Trophoblast cell (in vitro differentiated cells and primary cell): ENCODE results near the gene SELENOH.
A peak's percentile ranks its signal among the peaks of the same experiment; 100 is the strongest.

Experiments used
- DNase-seq, 2 donors: peaks; one replicate each; pipeline ENCODE4 v3.0.0-alpha.2; 2016
- H2AFZ ChIP-seq: 2 replicates; pipeline ENCODE4 v1.6.1; 2013; ENCODE audit warnings: low read length, moderate library complexity, mild to moderate bottlenecking; ENCODE audit not compliant: insufficient read depth, poor library complexity
- H2AK5ac ChIP-seq: 2 replicates; pipeline ENCODE4 v1.6.1; 2013; ENCODE audit warnings: mild to moderate bottlenecking, low read length
- H2BK120ac ChIP-seq: 2 replicates; pipeline ENCODE4 v1.6.1; 2013; ENCODE audit warnings: low read length, mild to moderate bottlenecking, moderate library complexity; ENCODE audit not compliant: insufficient read depth, poor library complexity
- H2BK12ac ChIP-seq: 2 replicates; pipeline ENCODE4 v1.6.1; 2013; ENCODE audit warnings: mild to moderate bottlenecking, low read length, moderate library complexity
- H2BK5ac ChIP-seq: 2 replicates; pipeline ENCODE4 v1.6.1; 2013; ENCODE audit warnings: low read length, low read depth, moderate library complexity, mild to moderate bottlenecking; ENCODE audit not compliant: poor library complexity
- H3K14ac ChIP-seq: 2 replicates; pipeline ENCODE4 v1.6.1; 2013; ENCODE audit warnings: mild to moderate bottlenecking, low read length
- H3K18ac ChIP-seq: 2 replicates; pipeline ENCODE4 v1.6.1; 2013; ENCODE audit warnings: mild to moderate bottlenecking, low read length
- H3K23ac ChIP-seq: 2 replicates; pipeline ENCODE4 v1.6.1; 2013; ENCODE audit warnings: low read length
- H3K27ac ChIP-seq: 2 replicates; pipeline ENCODE4 v1.5.1; 2013; ENCODE audit warnings: low read depth, mild to moderate bottlenecking, inconsistent platforms, low read length, moderate library complexity
- H3K27me3 ChIP-seq: 2 replicates; pipeline ENCODE4 v1.6.1; 2013; ENCODE audit warnings: inconsistent platforms, mild to moderate bottlenecking, low read length, moderate library complexity; ENCODE audit not compliant: insufficient read depth
- H3K36me3 ChIP-seq, 2 experiments: 1 replicate in 1 of 2; 2 replicates in 1 of 2; pipeline ENCODE4 v1.6.1; 2013; ENCODE audit warnings: low read length in 2 of 2, mild to moderate bottlenecking in 2 of 2, moderate library complexity in 1 of 2; ENCODE audit not compliant: insufficient read depth in 2 of 2, control insufficient read depth in 1 of 2
- H3K4ac ChIP-seq: 2 replicates; pipeline ENCODE4 v1.6.1; 2013; ENCODE audit warnings: low read depth, mild to moderate bottlenecking, low read length, moderate library complexity
- H3K4me1 ChIP-seq, 2 experiments: 1 replicate in 1 of 2; 2 replicates in 1 of 2; pipeline ENCODE4 v1.6.1; 2013; ENCODE audit warnings: low read length in 2 of 2, mild to moderate bottlenecking in 2 of 2, moderate library complexity in 1 of 2; ENCODE audit not compliant: insufficient read depth in 2 of 2, control insufficient read depth in 1 of 2
- H3K4me2 ChIP-seq: 2 replicates; pipeline ENCODE4 v1.6.1; 2013; ENCODE audit warnings: inconsistent platforms, mild to moderate bottlenecking, low read length, moderate library complexity
- H3K4me3 ChIP-seq: 2 replicates; pipeline ENCODE4 v1.5.1; 2013; ENCODE audit warnings: mild to moderate bottlenecking, low read depth, low read length, inconsistent platforms
- H3K79me1 ChIP-seq: one replicate; pipeline ENCODE4 v1.6.1; 2013; ENCODE audit warnings: low read length
- H3K79me2 ChIP-seq: 2 replicates; pipeline ENCODE4 v1.6.1; 2013; ENCODE audit warnings: low read length, mild to moderate bottlenecking; ENCODE audit not compliant: control insufficient read depth, insufficient read depth, poor library complexity
- H3K9ac ChIP-seq: 2 replicates; pipeline ENCODE4 v1.6.1; 2013; ENCODE audit warnings: mild to moderate bottlenecking, low read length
- H3K9me3 ChIP-seq: 2 replicates; pipeline ENCODE4 v1.6.1; 2013; ENCODE audit warnings: low read depth, mild to moderate bottlenecking, control low read depth, inconsistent platforms, low read length; ENCODE audit not compliant: insufficient read depth
- H4K12ac ChIP-seq: 2 replicates; pipeline ENCODE4 v1.6.1; 2013; ENCODE audit warnings: low read depth, mild to moderate bottlenecking, low read length, moderate library complexity
- H4K8ac ChIP-seq: 2 replicates; pipeline ENCODE4 v1.6.1; 2013; ENCODE audit warnings: low read depth, mild to moderate bottlenecking, low read length, moderate library complexity
- H4K91ac ChIP-seq: one replicate; pipeline ENCODE4 v1.6.1; 2013; ENCODE audit warnings: low read depth, mild to moderate bottlenecking, low read length, moderate library complexity
- WGBS: extraction: QIAGEN DNeasy Blood & Tissue Kit; methylation state at CpG from one replicate; pipeline ENCODE4 v1.1.7; 2013; ENCODE audit warnings: missing lambda C conversion rate; ENCODE audit not compliant: insufficient read length, insufficient coverage; ENCODE audit errors: extremely low coverage; 5-methylcytosine and 5-hydroxymethylcytosine counted together

The SELENOH gene

DNA sequence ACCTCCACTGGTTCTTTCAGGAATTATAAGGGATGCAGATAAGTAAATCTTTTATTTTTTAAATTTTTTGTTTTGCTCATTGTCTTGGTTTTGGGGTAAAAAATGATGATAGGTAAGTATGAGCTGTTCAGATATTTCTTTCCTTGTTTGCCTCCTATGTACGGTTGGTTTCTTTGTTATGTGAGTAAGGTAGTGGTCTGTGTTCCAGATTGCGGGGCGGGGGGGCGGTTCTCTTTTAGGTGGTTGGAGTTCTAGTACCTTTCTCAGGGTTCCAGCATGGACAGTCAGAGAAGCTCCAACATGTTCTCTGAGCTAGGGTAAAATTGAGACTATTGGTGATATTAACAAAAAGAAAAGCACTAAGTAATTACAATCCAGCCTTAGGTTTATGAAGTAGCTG lies 22.7 kb downstream of the SELENOH start:
- H4K12ac ChIP-seq, result no peak overlapping the region
- H3K4ac ChIP-seq, result peak overlapping the region; percentile 95
- H3K9me3 ChIP-seq, result no peaks in the 10 kb centered on the region
- no peak overlapping the region for H2BK12ac ChIP-seq
- H3K4me3 ChIP-seq, result no peak overlapping the region
- peak overlapping the region; percentile 77 for H3K4me2 ChIP-seq
- no peak overlapping the region for H4K91ac ChIP-seq
- H2AFZ ChIP-seq, result no peak overlapping the region
- no peak overlapping the region for H3K14ac ChIP-seq
- no CpG with 5 or more reads among the region's 4 CpGs for WGBS
- peaks cover 0 to 5% of the 10 kb centered on the region in 2 experiments for H3K36me3 ChIP-seq
- no peak for DNase-seq
- no peak overlapping the region for H2BK120ac ChIP-seq
- no peak overlapping the region for H4K8ac ChIP-seq
- H3K27ac ChIP-seq, result no peak overlapping the region
- no peak overlapping the region for H3K9ac ChIP-seq
- H2AK5ac ChIP-seq, result no peak overlapping the region
- H3K79me2 ChIP-seq, result peaks cover 24% of the 10 kb centered on the region
- no peaks in the 10 kb centered on the region for H3K27me3 ChIP-seq
- H3K23ac ChIP-seq, result no peak overlapping the region
- no peak overlapping the region for H3K18ac ChIP-seq
- H3K79me1 ChIP-seq, result peaks cover 6% of the 10 kb centered on the region
- H3K4me1 ChIP-seq, result peaks cover 4 to 5% of the 10 kb centered on the region in 2 experiments
- peak overlapping the region; percentile 27 for H2BK5ac ChIP-seq

DNA sequence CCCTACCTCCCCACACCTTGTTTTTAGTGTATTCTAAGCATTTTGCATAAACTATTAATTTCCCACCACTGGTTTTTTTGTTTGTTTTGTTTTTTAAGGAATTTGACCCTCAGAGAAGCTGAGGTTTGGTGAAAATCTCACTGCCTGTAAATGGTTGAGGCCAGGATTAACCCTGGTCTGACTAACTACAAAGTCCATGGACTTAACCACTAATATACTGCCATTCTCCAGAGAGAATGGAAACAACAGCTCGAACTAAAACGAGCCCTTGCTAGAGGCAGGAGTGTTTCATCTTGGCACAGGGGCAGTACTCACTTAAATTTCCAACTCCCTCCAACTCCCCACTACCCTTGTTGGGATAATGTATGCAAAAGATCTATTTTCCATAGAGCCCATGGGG lies 23.3 kb downstream of the SELENOH start:
- Histone ChIP-seq H4K12ac (no peak overlapping the region), H3K79me2 (peaks cover 27% of the 10 kb centered on the region), H2AK5ac (no peak overlapping the region), H2BK120ac (no peak overlapping the region), H3K27me3 (no peaks in the 10 kb centered on the region), H2AFZ (no peak overlapping the region), H3K27ac (peak overlapping the region; percentile 33), H3K79me1 (peaks cover 6% of the 10 kb centered on the region), H2BK5ac (no peak overlapping the region), H3K14ac (no peak overlapping the region), H3K18ac (no peak overlapping the region), H4K8ac (no peak overlapping the region), H3K4ac (peak overlapping the region; percentile 98), H3K23ac (no peak overlapping the region), H2BK12ac (no peak overlapping the region), H3K9ac (peak overlapping the region; percentile 75), H3K4me1 (peaks cover 4 to 5% of the 10 kb centered on the region in 2 experiments), H3K4me3 (no peak overlapping the region), H3K4me2 (peak overlapping the region; percentile 68), H3K36me3 (peaks cover 0 to 5% of the 10 kb centered on the region in 2 experiments), H4K91ac (no peak overlapping the region), H3K9me3 (no peaks in the 10 kb centered on the region)
- DNase-seq, result no peak
- no CpG with 5 or more reads among the region's 2 CpGs for WGBS

GRCh38 chr11:57764972-57765371 lies 23.7 kb downstream of the SELENOH start:
- H3K27ac ChIP-seq, result peak overlapping the region; percentile 33
- no peak overlapping the region for H2AFZ ChIP-seq
- no peak overlapping the region for H3K14ac ChIP-seq
- H2BK12ac ChIP-seq, result no peak overlapping the region
- H3K79me1 ChIP-seq, result peaks cover 6% of the 10 kb centered on the region
- peak overlapping the region; percentile 98 for H3K4ac ChIP-seq
- H2BK5ac ChIP-seq, result no peak overlapping the region
- H4K91ac ChIP-seq, result no peak overlapping the region
- H3K23ac ChIP-seq, result no peak overlapping the region
- H3K27me3 ChIP-seq, result no peaks in the 10 kb centered on the region
- no peak overlapping the region for H4K12ac ChIP-seq
- H4K8ac ChIP-seq, result no peak overlapping the region
- peaks cover 0 to 5% of the 10 kb centered on the region in 2 experiments for H3K36me3 ChIP-seq
- no peak overlapping the region for H3K9ac ChIP-seq
- H3K4me1 ChIP-seq, result peaks cover 4 to 5% of the 10 kb centered on the region in 2 experiments
- no peaks in the 10 kb centered on the region for H3K9me3 ChIP-seq
- DNase-seq, result peak; percentile 17 to 68
- no peak overlapping the region for H3K18ac ChIP-seq
- H3K4me3 ChIP-seq, result no peak overlapping the region
- WGBS, result no CpG with 5 or more reads among the region's 2 CpGs
- H3K79me2 ChIP-seq, result peaks cover 27% of the 10 kb centered on the region
- no peak overlapping the region for H2AK5ac ChIP-seq
- peak overlapping the region; percentile 68 for H3K4me2 ChIP-seq
- H2BK120ac ChIP-seq, result no peak overlapping the region

GRCh38 chr11:57770793-57771192 lies 29.5 kb downstream of the SELENOH start:
- no peak overlapping the region for H3K18ac ChIP-seq
- no peak overlapping the region for H4K8ac ChIP-seq
- no peak overlapping the region for H3K23ac ChIP-seq
- no peak overlapping the region for H2BK5ac ChIP-seq
- H3K4me3 ChIP-seq, result no peak overlapping the region
- H3K4me2 ChIP-seq, result no peak overlapping the region
- no peak overlapping the region for H3K9ac ChIP-seq
- H2AK5ac ChIP-seq, result no peak overlapping the region
- H3K36me3 ChIP-seq, result peaks cover 0 to under 1% of the 10 kb centered on the region in 2 experiments
- no peak overlapping the region for H4K91ac ChIP-seq
- H3K27me3 ChIP-seq, result no peaks in the 10 kb centered on the region
- H3K9me3 ChIP-seq, result no peaks in the 10 kb centered on the region
- no peak overlapping the region for H3K14ac ChIP-seq
- H2AFZ ChIP-seq, result no peak overlapping the region
- peaks cover 2% of the 10 kb centered on the region for H3K79me1 ChIP-seq
- no peak overlapping the region for H3K27ac ChIP-seq
- H3K79me2 ChIP-seq, result peaks cover 20% of the 10 kb centered on the region
- no peak overlapping the region for H2BK120ac ChIP-seq
- H3K4ac ChIP-seq, result peak overlapping the region; percentile 100
- no peak overlapping the region for H4K12ac ChIP-seq
- H2BK12ac ChIP-seq, result no peak overlapping the region
- WGBS, result no CpG with 5 or more reads among the region's 1 CpG
- DNase-seq, result no peak
- H3K4me1 ChIP-seq, result peaks cover 7 to 15% of the 10 kb centered on the region in 2 experiments
